PC-9 (cell line): ENCODE measurements around the gene MACC1.

Source experiments
- EZH2 ChIP-seq: fragments of 200-600 bp; sonication (generic); IDR thresholded peaks from 2 replicates; pipeline ENCODE4 v1.8.0; 2017; ENCODE audit warnings: antibody characterized with exemption, low read depth
- TF ChIP-seq, protein P1 (sequence below): fragments of 200-600 bp; sonication (generic); conservative IDR thresholded peaks from 2 replicates; pipeline ENCODE4 v1.6.1; 2017; ENCODE audit warnings: mixed run types, antibody characterized with exemption, mild to moderate bottlenecking, moderate library complexity

DNA sequence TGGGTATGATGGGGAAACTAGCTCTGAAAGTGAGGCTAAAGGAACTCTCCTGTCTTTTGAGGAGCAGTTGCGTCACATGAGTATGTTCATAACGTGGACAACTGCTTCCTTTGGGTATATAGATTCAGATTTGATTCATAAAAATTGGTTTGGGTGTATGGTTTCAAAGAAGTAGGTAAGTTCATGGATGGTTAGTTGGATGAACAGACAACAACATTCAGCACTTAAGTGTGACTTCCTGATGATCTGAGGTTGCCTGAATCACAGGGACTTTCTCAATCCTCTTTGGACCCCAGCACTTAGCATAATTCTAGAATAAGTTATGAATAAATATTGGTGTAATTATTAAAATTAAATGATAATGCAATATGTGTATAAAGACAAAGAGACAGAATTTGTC, 43.4 kb downstream of the MACC1 start:
- TF ChIP-seq, protein P1, sequence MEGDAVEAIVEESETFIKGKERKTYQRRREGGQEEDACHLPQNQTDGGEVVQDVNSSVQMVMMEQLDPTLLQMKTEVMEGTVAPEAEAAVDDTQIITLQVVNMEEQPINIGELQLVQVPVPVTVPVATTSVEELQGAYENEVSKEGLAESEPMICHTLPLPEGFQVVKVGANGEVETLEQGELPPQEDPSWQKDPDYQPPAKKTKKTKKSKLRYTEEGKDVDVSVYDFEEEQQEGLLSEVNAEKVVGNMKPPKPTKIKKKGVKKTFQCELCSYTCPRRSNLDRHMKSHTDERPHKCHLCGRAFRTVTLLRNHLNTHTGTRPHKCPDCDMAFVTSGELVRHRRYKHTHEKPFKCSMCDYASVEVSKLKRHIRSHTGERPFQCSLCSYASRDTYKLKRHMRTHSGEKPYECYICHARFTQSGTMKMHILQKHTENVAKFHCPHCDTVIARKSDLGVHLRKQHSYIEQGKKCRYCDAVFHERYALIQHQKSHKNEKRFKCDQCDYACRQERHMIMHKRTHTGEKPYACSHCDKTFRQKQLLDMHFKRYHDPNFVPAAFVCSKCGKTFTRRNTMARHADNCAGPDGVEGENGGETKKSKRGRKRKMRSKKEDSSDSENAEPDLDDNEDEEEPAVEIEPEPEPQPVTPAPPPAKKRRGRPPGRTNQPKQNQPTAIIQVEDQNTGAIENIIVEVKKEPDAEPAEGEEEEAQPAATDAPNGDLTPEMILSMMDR: no peak
- TF ChIP-seq EZH2: no peak
